ENCODE data around the gene TFB1M.

DNA sequence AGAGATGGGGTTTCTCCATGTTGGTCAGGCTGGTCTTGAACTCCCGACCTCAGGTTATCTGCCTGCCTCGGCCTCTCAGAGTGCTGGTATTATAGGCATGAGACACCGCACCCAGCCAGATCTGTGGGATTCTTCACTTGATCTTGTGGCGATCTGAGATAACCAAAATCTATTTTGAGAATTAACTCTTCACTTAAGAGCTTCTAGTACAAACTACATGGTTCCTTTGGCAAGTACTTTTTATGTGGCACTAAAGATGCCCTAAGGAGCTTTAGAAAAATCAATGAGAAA lies 37.8 kb upstream of the TFB1M start:
- TF ChIP-seq CTCF (IDR thresholded peaks at IDR 0.05) (no peak), POLR2A (IDR thresholded peaks at IDR 0.05) (no peak)
